Measurements from ENCODE around the gene ANKRD42.

GRCh38 chr11:83294208-83294607 is 100.7 kb downstream of the ANKRD42 start:
- TF ChIP-seq CTCF (conservative IDR thresholded peaks at IDR 0.05 in 1 of 2, IDR thresholded peaks at IDR 0.05 in 1 of 2; ENCODE audit: low read depth in 1 of 2, low read length in 2 of 2) (no peak), EZH2 (IDR thresholded peaks at IDR 0.05; ENCODE audit: low read length, missing control alignments) (no peak)
